HG03521 (cell line): ENCODE measurements around the gene STAG1.
"Not testable (repeated sequence)": the region's sequence is repeated elsewhere in the genome, so short reads cannot be mapped to it uniquely, and the experiment has no call there.

Experiments used
- ATAC-seq: cut with Tn5 transposase; IDR thresholded peaks from one replicate; pipeline ENCODE4 v1.9.1; 2021; ENCODE audit warnings: mild to moderate bottlenecking, moderate library complexity; ENCODE audit not compliant: unreplicated experiment

STAG1 gene

GRCh38 chr3:136749091-136749490 is 3.1 kb downstream of the STAG1 start:
- no peak for ATAC-seq

GRCh38 chr3:136745916-136746315 is 6.3 kb downstream of the STAG1 start:
- ATAC-seq = no peak

GRCh38 chr3:136741063-136741462 is 11.1 kb downstream of the STAG1 start:
- no peak for ATAC-seq

GRCh38 chr3:136740351-136740958 is 11.7 kb downstream of the STAG1 start:
- no peak for ATAC-seq

GRCh38 chr3:136736950-136737349 is 15.2 kb downstream of the STAG1 start:
- ATAC-seq = not testable (repeated sequence)

GRCh38 chr3:136735103-136735502 is 17.1 kb downstream of the STAG1 start:
- ATAC-seq = no peak

GRCh38 chr3:136734382-136735070 is 17.7 kb downstream of the STAG1 start:
- ATAC-seq = no peak

- no peak for ATAC-seq
These were observed 18.8 kb downstream of the STAG1 start for GRCh38 chr3:136733317-136733833.

GRCh38 chr3:136731274-136731884 is 20.8 kb downstream of the STAG1 start:
- ATAC-seq = no peak

- no peak for ATAC-seq
These were observed 21.4 kb downstream of the STAG1 start for GRCh38 chr3:136730595-136731273.

- ATAC-seq = no peak
These were observed 23.3 kb downstream of the STAG1 start for GRCh38 chr3:136728918-136729317.

GRCh38 chr3:136728473-136728872 is 23.7 kb downstream of the STAG1 start:
- ATAC-seq = peak; percentile 46

- no peak for ATAC-seq
These were observed 26.7 kb downstream of the STAG1 start for GRCh38 chr3:136725468-136725867.

- ATAC-seq = not testable (repeated sequence)
These were observed 29.3 kb downstream of the STAG1 start for GRCh38 chr3:136722916-136723315.

- ATAC-seq = not testable (repeated sequence)
These were observed 29.8 kb downstream of the STAG1 start for GRCh38 chr3:136722399-136722798.

- no peak for ATAC-seq
These were observed 32.1 kb downstream of the STAG1 start for GRCh38 chr3:136720091-136720490.

- no peak for ATAC-seq
These were observed 35.5 kb downstream of the STAG1 start for GRCh38 chr3:136716629-136717028.

- ATAC-seq = no peak
These were observed 38.2 kb downstream of the STAG1 start for GRCh38 chr3:136714020-136714419.

- no peak for ATAC-seq
These were observed 39.2 kb downstream of the STAG1 start for GRCh38 chr3:136712941-136713340.

GRCh38 chr3:136711888-136712287 is 40.3 kb downstream of the STAG1 start:
- not testable (repeated sequence) for ATAC-seq

- ATAC-seq = no peak
These were observed 40.9 kb downstream of the STAG1 start for GRCh38 chr3:136711277-136711676.
